ENCODE data around the gene SOX15. TPM values are rescaled to one million over a fixed set of nuclear protein-coding genes. Genes with fewer than 3 reads are reported as not detected.

Gene SOX15
- polyA plus RNA-seq, 4 donors, result 2.5 to 10.5 (median 3.6) TPM

DNA sequence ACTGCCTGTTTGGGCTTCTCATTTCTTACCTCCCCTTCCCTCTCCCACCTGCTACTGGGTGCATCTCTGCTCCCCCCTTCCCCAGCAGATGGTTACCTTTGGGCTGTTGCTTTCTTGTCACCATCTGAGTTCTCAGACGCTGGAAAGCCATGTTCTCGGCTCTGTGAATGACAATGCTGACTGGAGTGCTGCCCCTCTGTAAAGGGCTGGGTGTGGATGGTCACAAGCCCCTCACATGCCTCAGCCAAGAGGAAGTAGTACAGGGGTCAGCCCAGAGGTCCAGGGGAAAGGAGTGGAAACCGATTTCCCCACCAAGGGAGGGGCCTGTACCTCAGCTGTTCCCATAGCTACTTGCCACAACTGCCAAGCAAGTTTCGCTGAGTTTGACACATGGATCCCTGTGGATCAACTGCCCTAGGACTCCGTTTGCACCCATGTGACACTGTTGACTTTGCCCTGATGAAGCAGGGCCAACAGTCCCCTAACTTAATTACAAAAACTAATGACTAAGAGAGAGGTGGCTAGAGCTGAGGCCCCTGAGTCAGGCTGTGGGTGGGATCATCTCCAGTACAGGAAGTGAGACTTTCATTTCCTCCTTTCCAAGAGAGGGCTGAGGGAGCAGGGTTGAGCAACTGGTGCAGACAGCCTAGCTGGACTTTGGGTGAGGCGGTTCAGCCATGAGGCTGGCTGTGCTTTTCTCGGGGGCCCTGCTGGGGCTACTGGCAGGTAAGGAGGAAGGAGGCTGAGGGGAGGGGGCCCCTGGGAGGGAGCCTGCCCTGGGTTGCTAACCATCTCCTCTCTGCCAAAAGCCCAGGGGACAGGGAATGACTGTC, 10.7 kb downstream of the SOX15 start, which contains the start of gene CD68:
TSS of gene CD68 (plus strand) at position 638 of the 833 bp plus-strand sequence. CDS start at position 678, 40 bp downstream.
- DNase-seq (ENCODE audit: low read depth in 4 of 4, low spot score in 3 of 4), result no peak

DNA sequence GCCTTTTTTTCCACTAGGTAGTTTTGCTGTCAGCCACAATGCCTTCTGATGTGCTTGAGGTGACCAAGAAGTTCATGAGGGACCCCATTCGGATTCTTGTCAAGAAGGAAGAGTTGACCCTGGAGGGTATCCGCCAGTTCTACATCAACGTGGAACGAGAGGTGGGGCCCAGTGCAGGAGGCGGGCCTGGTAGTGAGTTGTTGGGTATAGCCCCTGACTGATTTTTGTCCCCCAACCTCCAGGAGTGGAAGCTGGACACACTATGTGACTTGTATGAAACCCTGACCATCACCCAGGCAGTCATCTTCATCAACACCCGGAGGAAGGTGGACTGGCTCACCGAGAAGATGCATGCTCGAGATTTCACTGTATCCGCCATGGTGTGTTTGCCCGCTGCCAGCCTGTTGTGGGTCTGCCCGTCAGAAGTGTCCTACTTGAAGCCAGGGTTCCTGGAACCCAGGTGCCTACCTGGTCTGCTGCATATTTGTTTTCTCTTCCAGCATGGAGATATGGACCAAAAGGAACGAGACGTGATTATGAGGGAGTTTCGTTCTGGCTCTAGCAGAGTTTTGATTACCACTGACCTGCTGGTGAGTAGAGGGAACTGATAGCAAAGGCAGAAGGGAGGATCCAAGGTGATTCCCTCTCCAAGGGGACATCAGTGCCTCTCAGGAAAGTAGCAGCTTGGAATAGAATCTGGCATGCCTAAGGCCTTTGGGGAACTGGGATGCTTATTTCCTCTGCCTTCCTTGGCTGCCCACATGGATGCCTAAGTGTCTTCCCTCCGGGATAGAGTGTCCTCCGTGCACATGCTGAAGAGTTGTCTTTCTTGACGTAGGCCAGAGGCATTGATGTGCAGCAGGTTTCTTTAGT, 12.3 kb downstream of the SOX15 start:
- DNase-seq (ENCODE audit: low read depth in 4 of 4, low spot score in 3 of 4), result no peak

DNA sequence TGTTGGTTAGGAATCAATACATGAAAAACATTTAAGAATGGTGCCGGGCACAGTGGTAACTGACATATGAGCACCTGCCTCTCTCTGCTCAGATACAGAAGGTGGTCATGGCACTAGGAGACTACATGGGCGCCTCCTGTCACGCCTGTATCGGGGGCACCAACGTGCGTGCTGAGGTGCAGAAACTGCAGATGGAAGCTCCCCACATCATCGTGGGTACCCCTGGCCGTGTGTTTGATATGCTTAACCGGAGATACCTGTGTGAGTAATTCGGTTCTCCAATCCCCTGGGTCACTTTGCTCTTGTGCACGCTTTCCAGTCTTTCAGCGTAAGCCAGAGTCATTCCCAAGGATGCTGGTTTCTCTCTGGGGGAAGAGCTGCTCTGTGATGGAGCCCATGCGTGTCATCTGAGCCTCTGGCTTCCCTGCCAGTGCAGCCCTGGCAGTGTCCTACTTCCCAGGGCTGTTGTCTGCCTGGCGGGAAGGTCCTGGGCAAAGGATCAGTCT, 13.4 kb downstream of the SOX15 start:
- DNase-seq (ENCODE audit: low read depth in 4 of 4, low spot score in 3 of 4), result no peak

DNA sequence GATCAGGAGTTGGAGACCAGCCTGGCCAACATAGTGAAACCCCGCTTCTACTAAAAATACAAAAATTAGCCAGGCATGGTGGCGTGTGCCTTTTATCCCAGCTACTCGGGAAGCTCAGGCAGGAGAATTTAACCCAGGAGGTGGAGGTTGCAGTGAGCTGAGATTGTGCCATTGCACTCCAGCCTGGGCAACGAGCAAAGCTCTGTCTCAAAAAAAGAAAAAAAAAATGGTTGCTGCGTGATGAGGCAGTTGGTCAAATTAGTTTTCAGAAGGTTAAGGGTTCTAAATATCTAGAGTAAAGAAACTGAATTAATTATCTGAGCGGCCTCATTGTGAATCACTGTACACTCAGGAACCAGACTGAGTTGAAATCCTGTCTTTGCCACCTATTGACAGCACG, 13.9 kb downstream of the SOX15 start:
- no peak for DNase-seq (ENCODE audit: low read depth in 4 of 4, low spot score in 3 of 4)

DNA sequence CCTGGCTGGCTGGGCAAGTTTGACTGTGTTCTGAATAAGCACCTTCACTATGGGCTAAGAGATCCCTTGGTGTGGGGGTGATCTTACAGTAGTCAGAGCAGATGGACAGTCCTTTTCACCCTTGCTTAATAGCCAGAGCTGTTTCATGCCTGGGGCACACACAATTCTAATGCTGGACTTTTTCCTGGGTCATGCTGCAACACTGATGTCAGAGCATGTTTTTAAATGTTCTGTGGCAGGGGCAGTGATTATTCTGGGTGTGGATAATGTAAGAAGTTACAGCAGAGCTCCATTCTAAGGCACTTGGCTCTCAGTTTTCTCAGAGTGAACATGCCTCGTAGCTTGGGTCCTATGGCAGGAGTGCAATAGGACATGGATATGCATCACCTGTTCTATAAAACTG, 14.4 kb downstream of the SOX15 start:
- no peak for DNase-seq (ENCODE audit: low read depth in 4 of 4, low spot score in 3 of 4)

DNA sequence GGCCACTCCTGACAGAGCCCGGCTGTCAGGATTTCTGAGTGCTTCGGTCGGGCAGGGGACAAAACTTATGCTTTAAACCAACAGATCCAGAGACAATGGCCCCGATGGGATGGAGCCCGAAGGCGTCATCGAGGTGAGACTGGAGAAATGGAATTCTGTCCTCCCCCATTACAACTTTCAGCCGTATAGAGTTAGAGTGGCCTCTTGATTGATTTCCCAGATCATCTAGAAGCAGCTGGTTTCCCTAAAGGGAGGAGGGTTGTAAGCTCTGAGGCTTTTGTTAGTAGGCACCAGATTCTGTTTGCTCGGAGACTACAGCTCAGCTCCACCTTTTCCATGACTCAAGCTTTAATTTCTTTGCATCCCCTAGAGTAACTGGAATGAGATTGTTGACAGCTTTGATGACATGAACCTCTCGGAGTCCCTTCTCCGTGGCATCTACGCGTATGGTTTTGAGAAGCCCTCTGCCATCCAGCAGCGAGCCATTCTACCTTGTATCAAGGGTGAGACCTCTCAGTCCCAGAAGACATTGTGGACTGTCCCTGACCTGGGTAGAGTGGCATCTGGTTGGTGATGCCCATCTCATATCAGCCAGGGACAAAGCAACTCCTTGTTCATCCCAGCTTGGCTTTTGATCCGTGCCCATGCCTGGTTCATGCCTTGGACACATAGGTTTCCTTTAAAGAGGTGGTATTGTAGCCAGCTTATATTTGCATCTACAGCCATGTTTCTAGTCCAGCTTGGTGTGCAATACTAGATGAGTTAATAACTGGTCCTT, 15.5 kb downstream of the SOX15 start:
- no peak for DNase-seq (ENCODE audit: low read depth in 4 of 4, low spot score in 3 of 4)

DNA sequence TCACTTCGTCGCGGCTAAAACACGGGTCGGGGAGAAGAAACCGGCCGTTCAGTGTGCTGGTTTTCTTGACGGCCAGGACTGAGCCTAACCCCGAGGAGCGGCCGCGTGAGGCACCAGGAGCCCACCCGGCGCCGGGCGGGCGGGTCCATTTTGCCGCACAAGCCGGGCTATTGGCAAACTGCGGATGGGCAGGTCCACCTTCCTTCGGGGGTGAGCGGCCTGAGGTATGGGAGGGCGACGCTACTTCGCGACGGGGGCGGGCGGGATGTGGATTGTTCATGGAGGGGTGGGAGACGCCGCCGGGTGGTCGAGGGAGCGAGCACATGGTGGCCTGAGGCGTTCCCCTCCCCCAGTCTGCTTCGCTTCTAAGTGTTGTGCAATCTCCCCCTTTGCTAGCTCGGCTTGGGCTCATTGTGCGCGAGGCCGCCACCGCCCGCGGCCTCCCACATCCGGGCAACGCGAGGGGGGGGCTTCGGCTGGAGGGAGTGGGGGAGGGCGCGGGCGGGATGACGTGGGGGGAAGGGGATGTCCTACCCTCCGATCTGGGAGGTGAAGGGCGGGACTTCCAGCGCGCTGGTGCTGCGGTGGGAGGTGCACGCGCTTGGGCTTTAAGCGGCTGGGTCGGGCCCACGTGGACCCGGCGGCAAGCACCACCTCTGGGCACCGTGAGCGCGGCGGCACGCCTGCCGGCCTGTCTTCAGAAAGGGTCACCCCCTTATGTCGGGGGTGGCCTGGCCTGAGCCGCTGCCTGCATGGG, 16.4 kb downstream of the SOX15 start:
- peak in 3 of 4 donors; percentile 72 to 86 (median 84) for DNase-seq (ENCODE audit: low read depth in 4 of 4, low spot score in 3 of 4)

DNA sequence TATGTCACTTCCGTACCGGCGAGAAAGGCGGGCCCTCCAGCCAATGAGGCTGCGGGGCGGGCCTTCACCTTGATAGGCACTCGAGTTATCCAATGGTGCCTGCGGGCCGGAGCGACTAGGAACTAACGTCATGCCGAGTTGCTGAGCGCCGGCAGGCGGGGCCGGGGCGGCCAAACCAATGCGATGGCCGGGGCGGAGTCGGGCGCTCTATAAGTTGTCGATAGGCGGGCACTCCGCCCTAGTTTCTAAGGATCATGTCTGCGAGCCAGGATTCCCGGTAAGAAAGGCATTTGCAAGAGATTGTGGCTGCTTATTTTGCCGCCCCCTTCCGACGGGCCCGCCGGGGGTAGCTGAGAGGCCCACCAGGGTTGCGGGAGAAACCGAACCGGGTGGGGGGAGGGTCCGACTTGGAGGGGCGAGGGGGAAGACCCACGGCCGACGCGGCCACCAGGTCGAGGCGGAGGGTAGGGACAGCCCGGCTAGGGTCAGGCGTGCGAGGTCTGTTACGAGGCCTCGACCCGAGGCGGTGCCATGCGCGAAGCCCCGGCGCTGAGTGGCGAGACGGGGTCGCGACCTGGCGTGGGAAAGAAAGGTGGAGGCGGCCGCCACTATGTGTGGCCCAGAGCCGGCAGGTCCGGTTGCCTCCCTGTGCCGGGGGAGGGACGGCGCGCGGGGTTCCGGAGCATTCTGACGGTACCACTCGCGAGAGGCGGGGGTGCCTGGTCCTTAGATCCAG, 17.1 kb downstream of the SOX15 start:
- peak; percentile 95 to 98 (median 98) for DNase-seq (ENCODE audit: low read depth in 4 of 4, low spot score in 3 of 4)

DNA sequence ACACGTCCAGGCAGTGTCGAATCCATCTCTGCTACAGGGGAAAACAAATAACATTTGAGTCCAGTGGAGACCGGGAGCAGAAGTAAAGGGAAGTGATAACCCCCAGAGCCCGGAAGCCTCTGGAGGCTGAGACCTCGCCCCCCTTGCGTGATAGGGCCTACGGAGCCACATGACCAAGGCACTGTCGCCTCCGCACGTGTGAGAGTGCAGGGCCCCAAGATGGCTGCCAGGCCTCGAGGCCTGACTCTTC, 17.6 kb downstream of the SOX15 start:
- DNase-seq (ENCODE audit: low read depth in 4 of 4, low spot score in 3 of 4), result no peak

DNA sequence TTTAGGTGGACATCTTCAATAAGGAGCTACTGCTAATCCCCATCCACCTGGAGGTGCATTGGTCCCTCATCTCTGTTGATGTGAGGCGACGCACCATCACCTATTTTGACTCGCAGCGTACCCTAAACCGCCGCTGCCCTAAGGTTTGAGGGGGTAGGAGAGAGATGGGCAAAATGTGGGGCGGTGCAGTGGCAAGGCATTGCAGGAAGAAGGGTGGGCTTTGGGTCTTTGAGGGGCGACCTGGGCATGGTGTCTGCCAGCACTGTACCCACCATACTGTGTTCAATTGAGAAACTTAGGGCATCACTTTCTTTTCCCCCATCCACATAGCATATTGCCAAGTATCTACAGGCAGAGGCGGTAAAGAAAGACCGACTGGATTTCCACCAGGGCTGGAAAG, 19.5 kb downstream of the SOX15 start:
- DNase-seq (ENCODE audit: low read depth in 4 of 4, low spot score in 3 of 4), result no peak

DNA sequence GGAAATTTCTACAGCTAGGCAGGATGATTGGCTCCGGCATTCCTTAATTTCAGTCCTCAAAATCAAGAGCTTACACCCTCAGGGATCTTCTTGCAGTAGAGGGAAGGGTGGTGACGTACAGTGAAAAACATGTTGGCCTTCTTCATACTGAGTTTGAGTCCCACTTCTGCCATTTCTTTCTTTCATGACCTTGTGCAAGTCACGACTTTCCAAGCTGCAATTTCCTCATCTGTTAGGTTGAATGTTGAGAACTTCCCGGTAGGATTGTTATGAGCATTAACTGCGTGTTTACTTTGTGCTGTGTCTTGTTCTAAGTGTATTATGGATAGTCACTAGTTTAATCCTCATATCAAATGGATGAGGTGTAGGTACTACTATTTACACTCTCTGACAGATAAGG, 20.3 kb downstream of the SOX15 start:
- DNase-seq (ENCODE audit: low read depth in 4 of 4, low spot score in 3 of 4), result no peak

DNA sequence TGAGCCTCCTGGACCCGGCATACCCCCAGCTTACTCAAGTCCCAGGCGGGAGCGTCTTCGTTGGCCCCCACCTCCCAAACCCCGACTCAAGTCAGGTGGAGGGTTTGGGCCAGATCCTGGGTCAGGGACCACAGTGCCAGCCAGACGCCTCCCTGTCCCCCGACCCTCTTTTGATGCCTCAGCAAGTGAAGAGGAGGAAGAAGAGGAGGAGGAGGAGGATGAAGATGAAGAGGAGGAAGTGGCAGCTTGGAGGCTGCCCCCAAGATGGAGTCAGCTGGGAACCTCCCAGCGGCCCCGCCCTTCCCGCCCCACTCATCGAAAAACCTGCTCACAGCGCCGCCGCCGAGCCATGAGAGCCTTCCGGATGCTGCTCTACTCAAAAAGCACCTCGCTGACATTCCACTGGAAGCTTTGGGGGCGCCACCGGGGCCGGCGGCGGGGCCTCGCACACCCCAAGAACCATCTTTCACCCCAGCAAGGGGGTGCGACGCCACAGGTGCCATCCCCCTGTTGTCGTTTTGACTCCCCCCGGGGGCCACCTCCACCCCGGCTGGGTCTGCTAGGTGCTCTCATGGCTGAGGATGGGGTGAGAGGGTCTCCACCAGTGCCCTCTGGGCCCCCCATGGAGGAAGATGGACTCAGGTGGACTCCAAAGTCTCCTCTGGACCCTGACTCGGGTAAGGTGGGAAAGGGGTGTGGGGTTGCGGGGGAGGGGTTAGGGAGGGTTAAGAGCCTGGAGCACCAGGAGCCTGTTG, 26.6 kb downstream of the SOX15 start:
- DNase-seq (ENCODE audit: low read depth in 4 of 4, low spot score in 3 of 4), result no peak

DNA sequence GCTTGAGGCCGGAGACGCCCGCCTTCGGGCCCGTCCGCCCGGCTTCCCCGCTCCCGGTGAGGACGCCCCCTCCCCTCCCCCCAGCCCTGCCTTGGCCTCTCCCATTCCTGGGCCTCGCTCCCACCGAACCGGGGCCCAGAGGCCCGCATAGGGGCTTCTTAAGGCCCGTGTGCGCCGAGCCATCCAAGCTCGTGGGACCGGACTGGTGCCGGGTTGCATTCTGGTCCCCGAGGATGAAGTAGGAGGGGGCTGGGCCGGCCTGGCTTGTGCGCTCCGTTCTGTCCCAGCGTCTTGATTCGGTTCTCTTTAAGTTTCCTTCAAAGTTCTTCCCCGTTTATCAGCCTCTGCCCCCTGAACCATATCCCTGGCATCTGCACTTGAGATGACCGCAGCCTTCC, 27.7 kb downstream of the SOX15 start:
- DNase-seq (ENCODE audit: low read depth in 4 of 4, low spot score in 3 of 4), result no peak

DNA sequence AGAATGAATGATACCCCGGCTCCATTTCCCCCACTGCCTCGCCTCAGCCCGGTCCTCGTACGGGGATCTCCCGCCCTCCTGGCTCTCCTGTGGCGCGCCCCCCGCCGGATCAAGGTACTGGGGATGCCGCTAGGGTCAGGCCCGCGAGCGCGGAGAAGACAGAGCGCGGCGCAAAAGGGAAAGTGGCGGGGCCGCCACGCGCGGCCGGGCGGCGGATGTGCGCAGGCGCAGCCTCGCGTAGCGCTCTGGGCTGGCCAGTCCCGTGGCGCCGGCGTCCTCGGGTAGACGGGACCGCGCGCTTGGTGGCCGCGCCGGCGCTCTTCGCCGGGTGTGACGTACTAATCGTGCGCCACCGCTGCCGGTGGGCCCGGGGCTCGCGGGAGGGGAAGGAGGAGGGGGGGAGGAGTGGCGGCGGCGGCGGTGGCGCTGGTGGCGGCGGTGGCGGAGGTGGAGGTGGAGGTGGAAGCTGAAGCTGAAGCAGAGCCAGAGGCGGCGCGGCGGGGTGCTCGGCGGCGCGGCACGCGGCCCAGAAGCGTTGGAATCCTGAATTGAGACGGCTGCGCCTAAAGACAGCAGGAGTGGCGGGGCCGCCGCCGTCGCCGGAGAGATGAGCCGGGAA, 28.2 kb downstream of the SOX15 start, which contains the start of gene SENP3:
TSS of gene SENP3 (plus strand) at position 331 of the 619 bp plus-strand sequence. CDS start 1,158 bp downstream, outside the sequence.
- DNase-seq (ENCODE audit: low read depth in 4 of 4, low spot score in 3 of 4), result peak; percentile 75 to 85 (median 80)

DNA sequence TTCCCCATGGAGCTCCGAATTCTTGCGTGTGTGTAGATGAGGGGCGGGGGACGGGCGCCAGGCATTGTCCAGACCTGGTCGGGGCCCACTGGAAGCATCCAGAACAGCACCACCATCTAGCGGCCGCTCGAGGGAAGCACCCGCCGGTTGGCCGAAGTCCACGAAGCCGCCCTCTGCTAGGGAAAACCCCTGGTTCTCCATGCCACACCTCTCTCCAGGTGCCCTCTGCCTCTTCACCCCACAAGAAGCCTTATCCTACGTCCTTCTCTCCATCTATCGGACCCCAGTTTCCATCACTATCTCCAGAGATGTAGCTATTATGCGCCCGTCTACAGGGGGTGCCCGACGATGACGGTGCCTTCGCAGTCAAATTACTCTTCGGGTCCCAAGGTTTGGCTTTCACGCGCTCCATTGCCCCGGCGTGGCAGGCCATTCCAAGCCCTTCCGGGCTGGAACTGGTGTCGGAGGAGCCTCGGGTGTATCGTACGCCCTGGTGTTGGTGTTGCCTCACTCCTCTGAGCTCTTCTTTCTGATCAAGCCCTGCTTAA, 28.8 kb downstream of the SOX15 start:
- peak in 1 of 4 donors; percentile 80 for DNase-seq (ENCODE audit: low read depth in 4 of 4, low spot score in 3 of 4)

DNA sequence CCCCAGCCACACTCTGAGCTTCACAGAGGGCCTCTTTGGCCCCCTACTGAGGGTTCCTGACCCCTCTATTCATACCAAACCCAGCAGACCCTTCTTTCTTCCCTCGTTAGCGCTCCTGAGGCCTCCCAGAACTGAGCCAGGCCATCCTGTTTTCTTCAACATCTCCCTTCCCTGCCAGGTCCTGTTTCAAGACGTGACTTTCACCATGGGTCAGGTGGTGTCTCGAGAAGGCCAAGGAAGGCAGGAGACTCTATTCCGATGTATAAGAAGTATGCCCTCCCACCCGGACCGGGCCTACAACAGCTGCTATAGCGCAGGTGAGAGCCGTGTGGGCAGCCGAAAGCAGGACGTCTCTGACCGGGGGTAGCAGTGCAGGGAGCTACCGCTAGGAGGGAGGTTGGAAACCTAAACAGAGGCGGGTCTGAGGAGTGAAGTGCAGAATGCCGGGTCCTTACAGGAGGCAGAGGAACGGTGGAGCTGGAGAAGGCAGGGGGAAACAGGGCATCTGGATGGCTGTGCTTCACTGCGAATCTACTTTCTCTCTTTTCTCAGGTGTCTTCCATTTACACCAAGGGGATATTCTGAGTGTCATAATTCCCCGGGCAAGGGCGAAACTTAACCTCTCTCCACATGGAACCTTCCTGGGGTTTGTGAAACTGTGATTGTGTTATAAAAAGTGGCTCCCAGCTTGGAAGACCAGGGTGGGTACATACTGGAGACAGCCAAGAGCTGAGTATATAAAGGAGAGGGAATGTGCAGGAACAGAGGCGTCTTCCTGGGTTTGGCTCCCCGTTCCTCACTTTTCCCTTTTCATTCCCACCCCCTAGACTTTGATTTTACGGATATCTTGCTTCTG, 29.5 kb downstream of the SOX15 start:
- DNase-seq (ENCODE audit: low read depth in 4 of 4, low spot score in 3 of 4), result no peak

All from left renal pelvis (tissue), 4 donors.